Measurements from ENCODE around the gene AGPAT3. TPM values are rescaled to one million over a fixed set of nuclear protein-coding genes. Genes with fewer than 3 reads are reported as not detected.

The AGPAT3 gene
- total RNA-seq, 1 experiment from 2014 or later = 24.0 TPM

DNA sequence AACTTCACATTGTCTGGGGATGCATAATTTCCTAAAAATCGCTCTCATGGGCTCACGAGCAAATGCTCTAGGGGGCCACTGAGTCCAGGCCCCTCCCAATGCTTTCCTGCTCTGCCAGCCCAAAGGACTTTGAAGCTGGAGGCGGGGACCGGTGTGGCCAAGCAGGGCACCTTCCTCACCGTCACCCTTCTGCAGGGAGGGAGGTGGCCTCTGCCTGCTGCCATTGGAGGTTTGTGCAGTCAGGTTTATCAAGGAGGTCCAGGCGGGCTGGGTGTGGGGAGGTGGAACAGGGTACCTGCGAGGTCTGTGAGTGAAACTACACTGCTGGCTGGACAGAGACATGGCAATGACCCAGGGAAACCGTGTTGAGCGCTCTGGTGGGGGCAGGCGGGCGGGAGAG lies 89.0 kb downstream of the AGPAT3 start:
- no peak for DNase-seq (ENCODE audit: low read depth)

DNA sequence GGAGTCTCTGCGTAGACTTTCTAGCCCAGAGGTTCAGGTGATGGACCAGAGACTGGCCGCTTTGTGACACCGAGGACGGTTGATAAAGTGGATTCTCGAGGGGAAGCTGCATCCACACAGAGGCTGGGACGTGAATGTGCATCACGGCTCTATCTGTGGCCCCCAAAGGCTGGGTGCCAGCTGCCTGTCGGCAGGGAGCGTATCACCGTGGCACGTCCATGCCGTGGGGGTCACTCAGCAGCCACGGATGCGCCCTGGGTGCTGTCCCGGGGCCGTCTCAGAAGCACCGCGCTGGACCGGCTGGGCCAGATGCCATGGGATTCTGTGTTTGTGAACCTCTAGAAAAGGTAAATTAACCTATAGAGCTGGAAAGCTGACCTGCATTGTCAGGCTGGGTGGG lies 89.9 kb downstream of the AGPAT3 start:
- no peak for DNase-seq (ENCODE audit: low read depth)

DNA sequence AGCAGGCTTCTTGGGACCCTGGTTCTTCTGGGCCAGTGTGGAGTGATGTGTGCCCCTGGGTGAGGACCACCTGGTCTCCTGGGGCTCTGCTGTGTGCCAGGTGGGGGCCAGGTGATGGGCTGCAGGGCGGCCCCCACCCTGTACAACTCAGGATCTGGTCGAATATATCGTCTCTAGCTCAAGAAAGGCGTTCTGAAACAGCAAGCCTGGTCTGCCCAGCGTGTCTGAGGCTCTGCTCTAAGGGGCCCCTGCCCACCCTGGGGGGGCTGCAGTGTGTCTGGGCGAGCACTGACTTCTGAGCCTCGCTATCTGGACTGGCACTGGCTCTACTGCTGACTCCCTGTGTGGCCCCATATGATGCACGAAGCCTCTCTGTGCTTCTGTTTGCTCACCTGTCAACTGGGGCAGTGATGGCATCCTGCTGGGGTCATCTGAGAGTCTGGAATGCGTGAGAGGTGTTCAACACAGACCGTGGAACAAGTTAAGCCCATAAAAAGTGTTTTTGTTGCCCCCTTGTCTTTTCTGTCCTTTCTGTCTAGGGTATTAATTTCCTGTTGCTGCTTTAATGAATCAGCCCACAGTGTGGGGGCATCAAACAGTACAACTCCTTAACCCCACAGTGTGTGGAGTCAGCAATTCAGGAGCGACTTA lies 91.1 kb downstream of the AGPAT3 start:
- DNase-seq (ENCODE audit: low read depth) = no peak

DNA sequence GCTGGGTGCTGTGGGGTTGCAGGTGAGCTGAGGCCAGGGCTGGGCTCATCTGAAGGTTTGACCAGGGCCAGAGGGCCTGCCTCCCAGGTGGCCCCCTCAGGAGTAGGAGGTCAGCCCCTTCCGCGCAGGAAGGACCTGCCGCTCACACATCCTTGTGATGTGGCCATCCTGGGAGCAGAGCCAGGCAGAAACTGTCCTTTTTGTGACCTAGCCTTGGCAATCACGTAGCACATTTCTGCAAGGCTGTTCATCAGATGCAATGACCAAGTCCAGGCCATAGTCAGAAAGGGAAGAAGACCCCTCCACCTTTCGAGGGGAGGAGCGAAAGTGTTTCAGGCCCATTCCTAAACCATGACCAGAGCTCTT lies 91.6 kb downstream of the AGPAT3 start:
- no peak for DNase-seq (ENCODE audit: low read depth)

DNA sequence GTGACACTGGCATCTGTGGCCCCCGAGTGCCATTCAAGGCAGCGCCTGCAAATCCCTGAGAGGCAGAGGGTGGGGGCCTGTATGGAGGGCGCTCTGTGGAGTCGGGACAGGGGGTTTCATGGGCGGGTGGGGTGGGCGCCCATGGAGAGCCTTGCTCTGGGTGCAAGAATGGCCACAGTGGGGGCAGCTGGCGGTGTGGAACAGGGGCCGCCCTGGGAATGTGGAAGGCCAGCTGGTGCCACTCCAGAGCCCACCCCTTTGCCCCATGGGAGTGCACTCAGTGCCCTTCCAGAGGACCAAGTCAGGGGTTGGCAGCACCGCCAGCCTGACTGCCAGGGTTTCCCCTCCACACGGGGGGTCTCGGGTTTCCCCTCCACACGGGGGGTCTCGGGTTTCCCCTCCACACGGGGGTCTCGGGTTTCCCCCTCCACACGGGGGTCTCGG lies 92.1 kb downstream of the AGPAT3 start:
- DNase-seq (ENCODE audit: low read depth) = no peak

DNA sequence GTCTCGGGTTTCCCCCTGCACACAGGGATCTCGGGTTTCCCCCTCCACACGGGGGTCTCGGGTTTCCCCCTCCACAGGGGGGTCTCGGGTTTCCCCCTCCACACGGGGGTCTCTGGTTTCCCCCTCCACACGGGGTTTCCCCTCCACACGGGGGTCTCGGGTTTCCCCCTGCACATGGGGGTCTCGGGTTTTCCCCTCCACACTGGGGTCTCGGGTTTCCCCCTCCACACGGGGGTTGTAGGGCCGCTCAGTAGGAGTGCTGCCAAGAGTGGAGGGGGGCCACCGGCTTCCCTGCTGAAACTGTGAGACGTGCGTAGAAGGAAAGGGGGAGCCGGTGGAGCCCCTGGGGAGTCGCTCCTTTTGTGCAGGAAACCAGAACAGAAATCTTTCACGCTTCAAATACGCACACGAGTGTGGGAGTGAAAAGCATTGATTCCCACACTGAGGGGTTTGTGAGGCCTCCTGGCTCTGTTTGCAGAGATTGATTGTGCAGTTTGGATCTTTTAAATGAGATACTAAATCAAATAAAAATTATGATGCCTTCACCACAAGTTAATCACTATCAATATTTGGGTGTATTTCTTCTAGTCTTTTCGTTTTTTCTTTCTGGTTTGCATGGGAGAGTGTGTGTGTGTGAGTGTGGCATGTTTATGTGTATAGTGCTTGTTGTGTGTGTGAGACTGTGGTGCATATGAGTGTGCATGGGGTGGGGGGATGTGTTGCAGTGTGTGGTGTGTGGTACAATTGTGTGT lies 92.8 kb downstream of the AGPAT3 start:
- no peak for DNase-seq (ENCODE audit: low read depth)

DNA sequence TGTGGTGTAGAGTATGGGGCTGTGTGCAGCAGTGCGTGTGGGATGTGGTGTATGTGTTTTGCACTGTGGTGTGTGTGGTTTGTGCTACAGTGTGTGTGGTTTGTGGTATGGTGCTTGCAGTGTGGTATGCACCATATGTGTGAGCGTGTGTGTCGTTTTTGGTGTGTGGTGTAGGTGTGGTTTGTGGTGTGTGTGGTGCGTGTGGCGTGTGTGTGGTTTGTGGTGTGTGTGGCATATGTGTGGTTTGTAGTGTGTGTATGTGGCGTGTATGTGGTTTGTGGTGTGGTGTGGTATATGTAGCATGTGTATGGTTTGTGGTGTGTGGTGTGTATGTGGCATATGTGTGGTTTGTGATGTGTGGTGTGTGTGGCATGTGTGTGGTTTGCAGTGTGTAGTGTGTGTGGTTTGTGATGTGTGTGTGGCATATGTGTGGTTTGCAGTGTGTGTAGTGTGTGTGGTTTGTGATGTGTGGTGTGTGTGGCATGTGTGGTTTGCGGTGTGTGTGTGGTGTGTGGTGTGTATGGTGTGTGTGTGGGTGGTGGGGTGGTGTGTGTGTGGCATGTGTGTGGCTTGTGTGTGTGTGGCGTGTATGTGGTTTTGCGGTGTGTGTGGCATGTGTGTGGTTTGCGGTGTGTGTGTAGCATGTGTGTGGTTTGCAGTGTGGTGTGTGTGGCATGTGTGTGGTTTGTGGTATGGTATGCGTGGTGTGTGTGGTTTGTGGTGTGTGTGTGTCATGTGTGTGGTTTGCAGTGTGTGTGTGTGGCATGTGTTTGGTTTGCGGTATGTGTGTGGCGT lies 93.5 kb downstream of the AGPAT3 start:
- no peak for DNase-seq (ENCODE audit: low read depth)

DNA sequence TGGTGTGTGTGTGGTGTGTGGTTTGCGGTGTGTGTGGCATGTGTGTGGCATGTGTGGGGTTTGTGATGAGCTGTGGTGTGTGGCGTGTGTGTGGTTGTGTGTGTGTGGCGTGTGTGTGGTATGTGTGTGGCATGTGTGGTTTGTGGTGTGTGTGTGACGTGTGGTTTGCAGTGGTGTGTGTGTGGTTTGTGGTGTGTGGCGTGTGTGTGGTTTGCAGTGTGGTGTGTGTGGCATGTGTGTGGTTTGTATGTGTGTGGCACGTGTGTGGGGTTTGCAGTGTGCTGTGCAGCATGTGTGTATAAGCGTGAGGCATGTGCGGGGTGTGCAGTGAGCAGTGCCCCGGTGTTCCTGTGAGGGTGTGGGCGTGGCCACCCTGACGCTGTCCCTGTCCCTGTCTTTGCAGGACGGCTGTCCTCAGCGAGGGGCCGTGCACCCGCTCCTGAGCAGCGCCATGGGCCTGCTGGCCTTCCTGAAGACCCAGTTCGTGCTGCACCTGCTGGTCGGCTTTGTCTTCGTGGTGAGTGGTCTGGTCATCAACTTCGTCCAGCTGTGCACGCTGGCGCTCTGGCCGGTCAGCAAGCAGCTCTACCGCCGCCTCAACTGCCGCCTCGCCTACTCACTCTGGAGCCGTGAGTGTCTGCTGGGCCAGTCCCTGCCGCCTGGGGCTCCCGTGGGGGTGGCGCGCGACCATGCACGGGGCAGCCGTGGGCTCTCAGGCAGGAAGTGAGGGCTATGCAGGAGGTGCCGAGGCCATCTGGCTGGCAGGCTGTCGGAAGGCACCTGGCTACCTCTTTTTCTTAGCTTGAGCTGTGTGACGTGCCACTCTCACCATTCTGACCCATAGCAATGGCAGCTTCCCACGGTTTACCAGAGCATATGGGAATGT lies 94.5 kb downstream of the AGPAT3 start:
- DNase-seq (ENCODE audit: low read depth) = no peak

DNA sequence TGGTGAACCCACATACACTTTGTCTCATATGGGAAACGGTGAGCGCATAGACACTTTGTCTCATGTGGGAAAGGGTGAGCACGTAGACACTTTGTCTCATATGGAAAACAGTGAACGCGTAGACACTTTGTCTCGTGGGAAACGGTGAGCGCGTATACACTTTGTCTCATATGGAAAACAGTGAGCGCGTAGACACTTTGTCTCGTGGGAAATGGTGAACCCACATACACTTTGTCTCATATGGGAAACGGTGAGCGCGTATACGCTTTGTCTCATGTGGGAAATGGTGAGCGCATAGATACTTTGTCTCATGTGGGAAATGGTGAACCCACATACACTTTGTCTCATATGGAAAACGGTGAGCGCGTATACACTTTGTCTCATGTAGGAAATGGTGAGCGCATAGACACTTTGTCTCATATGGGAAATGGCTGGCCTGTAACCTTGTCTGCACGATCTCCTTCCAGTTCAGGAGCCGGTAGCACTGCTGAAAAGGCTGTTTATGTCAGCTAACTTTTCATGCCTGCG lies 96.4 kb downstream of the AGPAT3 start:
- no peak for DNase-seq (ENCODE audit: low read depth)

DNA sequence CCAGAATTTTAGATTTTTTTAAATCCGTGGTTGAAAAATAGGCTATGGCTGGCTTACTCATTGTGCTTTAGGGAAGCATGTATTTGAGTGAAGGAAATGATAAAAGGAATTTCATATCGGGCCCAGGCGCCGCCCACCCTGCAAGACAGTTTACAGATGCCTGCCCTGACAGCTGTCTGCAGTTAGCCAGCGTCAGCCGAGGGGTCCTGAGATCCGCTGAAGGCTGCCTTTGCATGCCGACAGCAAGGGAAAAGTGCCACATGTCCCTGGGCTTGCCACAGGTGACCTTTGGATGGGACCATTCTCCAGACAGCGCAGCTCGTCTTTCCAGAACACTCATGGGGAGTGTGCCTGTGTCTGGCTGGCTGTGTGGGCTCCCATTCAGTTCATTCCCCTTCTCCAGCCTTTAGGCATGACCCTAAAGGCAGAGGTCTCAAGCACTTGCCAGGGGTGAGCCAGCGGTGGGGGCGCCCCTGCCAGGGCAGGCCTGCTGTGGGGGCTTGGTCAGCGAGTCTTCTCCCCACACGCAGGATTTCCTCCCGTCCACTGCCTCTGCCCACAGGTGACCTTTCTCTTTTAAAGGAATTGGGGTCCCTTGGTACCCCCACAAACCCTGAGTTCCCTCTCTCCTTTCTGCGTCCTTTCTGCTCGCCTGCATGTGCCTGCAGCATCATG lies 101.0 kb downstream of the AGPAT3 start:
- no peak for DNase-seq (ENCODE audit: low read depth)

DNA sequence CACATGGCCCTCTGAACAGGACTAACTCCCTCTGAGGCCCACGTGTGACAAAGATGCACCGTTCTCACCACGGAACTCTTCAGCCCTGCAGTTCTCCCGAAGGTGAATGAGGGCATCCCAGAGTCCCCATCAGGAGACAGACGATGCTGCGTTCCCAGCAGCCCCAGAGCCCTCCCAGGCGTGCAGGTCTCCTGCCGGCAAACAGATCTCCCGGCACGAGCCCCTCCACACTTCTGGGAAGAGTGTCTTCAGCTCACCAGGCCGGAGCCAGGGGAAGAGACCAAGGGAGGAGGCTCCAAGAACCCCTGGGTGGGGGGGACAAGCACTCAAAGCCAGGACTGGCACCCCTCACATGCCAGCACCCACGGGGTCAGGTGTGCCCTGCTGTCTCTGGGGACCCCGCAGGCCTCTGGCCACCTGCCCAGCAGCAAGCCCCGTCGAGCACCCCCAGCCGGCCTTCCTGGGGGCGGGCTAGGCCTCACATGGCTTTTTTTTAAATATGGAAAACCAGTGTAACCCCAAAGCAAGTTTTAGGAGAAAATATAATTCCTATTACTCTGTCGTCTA lies 102.0 kb downstream of the AGPAT3 start:
- DNase-seq (ENCODE audit: low read depth) = no peak

DNA sequence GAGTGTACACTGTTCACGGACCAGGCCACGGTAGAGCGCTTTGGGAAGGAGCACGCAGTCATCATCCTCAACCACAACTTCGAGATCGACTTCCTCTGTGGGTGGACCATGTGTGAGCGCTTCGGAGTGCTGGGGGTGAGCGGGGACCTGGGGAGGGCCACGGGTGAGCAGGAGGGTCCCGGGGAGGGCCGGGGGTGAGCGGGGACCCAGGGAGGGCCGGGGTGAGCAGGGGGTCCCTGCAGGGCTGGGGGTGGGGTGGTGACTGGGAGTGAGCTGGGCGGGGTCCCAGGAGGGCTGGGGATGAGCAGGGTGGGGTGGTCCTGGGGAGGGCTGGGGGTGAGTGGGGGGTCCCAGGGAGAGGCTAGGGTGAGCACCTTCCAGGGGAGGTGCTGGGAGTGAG lies 103.0 kb downstream of the AGPAT3 start:
- DNase-seq (ENCODE audit: low read depth) = no peak

DNA sequence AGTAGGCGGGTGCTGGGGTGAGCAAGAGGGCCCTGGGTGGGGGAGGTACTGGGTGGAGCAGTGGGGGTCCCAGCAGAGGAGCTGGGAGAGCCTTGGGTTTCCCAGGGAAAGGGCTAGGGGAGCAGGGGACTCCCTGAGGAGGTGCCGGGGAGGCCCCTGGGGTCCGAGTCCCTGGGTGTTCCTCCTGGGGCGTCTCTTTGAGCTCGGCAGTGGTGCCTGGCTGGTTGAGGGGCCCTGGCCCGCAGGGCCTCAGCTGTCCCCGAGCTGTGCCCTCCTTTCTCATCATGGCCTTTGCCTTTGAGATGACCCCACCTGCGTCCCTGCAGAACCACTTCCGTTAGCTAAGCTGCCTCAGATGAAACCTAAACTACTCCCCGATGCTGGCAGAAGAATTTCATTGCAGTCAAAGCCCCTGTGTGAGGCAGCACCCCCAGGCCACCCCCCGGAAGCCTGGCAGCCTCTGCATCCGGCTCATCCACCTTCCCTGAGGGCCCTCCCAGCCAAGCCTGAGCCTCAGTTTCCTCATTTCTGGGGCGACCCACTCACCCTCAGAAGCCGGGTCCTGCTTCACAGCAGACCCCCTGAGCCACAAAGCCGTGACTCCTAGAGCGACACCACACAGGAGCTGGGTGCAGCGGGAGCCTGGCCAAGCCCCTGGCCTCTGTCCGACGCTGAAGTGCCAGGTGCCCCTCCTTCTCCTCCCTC lies 103.5 kb downstream of the AGPAT3 start:
- DNase-seq (ENCODE audit: low read depth) = no peak

DNA sequence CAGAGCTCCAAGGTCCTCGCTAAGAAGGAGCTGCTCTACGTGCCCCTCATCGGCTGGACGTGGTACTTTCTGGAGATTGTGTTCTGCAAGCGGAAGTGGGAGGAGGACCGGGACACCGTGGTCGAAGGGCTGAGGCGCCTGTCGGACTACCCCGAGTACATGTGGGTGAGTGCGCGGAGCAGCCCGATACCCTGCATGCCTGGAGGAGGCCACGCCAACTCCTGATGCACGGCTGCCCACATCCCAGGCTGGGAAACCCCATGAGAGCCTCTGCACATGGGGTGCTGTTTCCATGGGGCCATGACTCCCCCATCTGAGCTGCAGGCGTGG lies 104.1 kb downstream of the AGPAT3 start:
- DNase-seq (ENCODE audit: low read depth) = no peak

DNA sequence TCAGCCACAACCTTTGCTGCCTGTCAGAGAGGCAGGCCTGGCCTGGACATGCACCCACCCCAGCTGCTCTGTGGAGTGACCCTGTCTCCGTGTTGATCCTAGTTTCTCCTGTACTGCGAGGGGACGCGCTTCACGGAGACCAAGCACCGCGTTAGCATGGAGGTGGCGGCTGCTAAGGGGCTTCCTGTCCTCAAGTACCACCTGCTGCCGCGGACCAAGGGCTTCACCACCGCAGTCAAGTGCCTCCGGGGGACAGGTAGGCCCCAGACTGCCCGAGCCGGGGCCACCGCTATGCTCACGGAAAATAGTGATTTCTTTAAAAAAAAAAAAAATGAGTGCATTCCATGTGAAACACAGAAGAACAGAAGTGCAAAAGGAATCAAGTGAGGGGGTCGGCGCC lies 105.5 kb downstream of the AGPAT3 start:
- no peak for DNase-seq (ENCODE audit: low read depth)

DNA sequence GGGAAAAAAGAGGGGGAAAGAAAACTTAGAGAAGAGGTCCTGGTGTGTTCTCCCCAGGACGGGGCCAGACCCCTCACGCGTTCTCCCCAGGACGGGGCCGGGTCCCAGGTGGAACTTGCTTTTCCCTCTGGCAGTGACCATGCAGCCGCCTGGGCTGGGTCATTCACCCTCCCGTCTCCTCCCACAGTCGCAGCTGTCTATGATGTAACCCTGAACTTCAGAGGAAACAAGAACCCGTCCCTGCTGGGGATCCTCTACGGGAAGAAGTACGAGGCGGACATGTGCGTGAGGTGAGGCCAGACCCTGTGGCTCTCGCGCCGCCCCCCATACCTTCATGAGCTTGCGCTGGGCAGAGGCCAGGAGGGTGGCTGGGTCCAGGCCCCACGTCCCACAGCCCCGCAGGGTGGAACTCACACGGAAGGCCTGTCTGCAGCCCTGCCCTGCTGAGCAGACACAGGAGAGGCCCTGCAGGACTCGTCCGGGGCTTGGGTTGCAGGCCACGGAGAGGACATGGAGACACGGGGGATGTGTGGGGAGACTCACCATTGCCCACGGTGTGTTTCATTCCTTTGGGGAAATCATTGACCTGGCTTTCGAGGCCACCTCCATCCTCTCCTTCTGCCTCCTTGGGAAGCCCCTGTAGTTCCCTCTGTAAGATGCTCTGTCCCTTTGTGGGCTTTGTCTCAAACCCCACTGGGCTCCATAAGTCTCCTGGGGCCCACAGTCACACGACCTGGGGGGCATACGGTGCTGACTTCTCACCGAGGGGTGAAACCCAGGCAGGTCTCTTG lies 106.4 kb downstream of the AGPAT3 start:
- DNase-seq (ENCODE audit: low read depth) = no peak

DNA sequence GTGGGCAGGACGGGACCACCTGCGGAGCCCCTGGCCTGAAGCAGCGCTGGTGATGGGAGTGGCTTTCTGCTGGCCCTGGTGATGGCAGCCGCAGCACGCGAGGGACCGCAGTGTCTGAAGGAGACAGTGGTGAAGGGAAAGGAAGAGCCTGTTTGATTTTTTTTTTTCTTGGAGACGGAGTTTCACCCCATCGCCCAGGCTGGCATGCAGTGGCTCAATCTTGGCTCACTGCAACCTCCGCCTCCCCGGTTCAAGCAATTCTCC lies 106.9 kb downstream of the AGPAT3 start:
- DNase-seq (ENCODE audit: low read depth) = no peak

DNA sequence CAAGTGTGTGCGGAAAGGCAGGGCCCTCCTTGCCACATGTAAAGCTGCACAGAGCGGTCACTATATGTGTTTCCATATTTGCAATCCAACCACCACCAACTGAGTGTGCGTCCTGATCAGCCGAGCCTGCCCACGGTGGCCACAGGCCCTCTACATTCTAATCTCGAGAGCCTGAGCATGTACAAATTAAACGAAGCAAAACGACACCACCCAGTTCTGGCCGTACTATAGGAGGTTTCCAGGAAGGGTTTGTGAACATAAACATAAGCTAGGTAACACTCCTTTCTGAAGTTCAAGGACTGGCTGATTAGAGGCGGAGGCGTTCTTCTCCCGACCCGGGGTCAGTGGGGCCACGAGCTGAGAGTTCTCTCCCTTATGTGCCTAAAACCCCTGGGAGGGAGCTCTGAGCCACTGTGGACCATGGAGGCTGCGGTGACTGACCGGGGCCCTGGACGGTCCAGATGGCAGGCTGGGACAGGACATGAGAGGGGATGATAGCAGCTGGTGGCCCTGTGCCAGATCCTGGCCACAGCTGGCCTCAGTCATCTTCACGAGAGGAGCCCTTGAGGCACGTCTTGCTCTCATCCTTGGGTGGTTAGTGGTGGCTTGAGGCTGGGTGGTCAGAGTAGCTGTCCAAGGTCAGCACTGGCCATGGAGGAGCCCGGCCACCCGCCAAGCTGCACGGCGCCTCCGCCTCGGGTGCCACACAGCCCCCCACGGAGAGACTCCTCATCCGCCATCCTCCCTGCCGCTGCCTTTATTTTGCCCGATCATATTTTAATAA lies 108.0 kb downstream of the AGPAT3 start:
- peak; percentile 6 for DNase-seq (ENCODE audit: low read depth)

DNA sequence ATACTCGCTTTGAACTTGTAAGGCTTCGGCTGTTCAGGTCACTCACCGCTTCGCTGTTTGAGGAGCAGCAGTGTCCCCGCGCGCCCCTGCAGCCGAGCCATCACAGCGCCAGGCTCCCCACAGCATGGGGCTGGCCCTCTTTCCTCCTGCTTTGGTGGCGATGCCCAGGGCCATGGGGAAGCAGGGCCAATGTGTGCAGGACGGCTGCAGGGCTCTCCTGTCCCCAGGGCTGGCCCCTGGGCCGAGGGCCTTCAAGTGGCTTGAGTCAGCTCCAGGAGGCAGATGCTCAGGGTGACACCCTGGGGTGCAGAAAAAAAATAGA lies 108.6 kb downstream of the AGPAT3 start:
- DNase-seq (ENCODE audit: low read depth) = no peak

All from LHCN-M2 (cell line).